Kidney epithelial cell (primary cell): ENCODE measurements around the gene HSCB. TPM values are rescaled to one million over a fixed set of nuclear protein-coding genes. Genes with fewer than 3 reads are reported as not detected.
A peak's percentile ranks its signal among the peaks of the same experiment; 100 is the strongest.
"Not testable (repeated sequence)": the region's sequence is repeated elsewhere in the genome, so short reads cannot be mapped to it uniquely, and the experiment has no call there.

Experiments
- DNase-seq: peaks from one replicate; pipeline ENCODE4 v3.0.0-alpha.2; 2010; ENCODE audit warnings: low read depth
- H3K27me3 ChIP-seq: 2 replicates; pipeline ENCODE4 v1.6.0; 2011; ENCODE audit warnings: low read length; ENCODE audit not compliant: control insufficient read depth, insufficient read depth
- H3K36me3 ChIP-seq: 2 replicates; pipeline ENCODE4 v1.5.1; 2011; ENCODE audit warnings: low read length; ENCODE audit not compliant: control insufficient read depth, insufficient read depth
- H3K4me3 ChIP-seq: 2 replicates; pipeline ENCODE4 v1.5.1; 2011; ENCODE audit warnings: low read depth, mild to moderate bottlenecking, control low read depth, low read length
- total RNA-seq: library from RNA; depleted of rRNA; stranded (reverse); fragments of >200 nt; gene quantifications from 2 replicates; pipeline ENCODE4 v1.2.3, GENCODE V29; 2015
- TF ChIP-seq, protein P1 (sequence below): IDR thresholded peaks from 2 replicates; pipeline ENCODE4 v1.5.1; 2011; ENCODE audit warnings: mild to moderate bottlenecking, moderate library complexity, low read length, control low read depth, inconsistent platforms; ENCODE audit not compliant: insufficient read depth, poor library complexity, severe bottlenecking

The HSCB gene
- total RNA-seq, 1 donor from 2014 or later, result 34.2 TPM

DNA sequence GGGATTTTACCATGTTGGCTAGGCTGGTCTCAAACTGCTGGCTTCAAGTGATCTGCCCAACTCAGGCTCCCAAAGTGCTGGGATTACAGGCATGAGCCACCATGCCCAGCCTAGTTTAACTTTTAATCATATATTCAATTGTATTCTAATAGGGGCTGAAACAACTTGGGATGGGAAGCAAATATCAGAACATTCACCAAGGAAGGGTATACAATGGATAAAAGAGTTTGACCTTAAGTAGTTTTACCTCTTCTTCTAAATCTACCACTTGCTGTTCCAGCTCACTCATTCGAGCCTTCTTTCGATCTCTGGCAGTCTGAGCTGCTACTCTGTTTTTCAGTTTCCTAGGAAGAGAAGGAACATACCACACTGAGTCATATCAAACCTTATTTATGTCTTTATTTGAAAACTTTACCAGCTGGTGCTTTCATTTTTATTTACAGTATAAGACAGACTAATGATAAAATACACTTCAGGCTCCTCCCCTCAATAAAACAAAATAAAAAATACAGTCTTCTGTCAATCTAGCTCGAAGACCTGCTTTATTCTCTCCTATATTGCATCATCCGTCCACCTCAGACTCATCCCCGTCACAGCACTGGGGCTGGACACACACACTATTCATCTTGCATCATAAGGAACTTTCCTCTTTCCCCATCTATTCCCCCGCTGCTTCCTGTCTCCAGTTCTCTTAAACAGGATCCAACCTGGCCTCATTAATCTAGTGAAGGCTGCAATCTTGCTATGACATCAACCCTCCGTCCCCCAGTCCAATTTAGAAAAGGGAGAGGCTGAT lies 57.2 kb downstream of the HSCB start:
- Histone ChIP-seq H3K27me3 (no peaks in the 10 kb centered on the region), H3K4me3 (peak overlapping the region; percentile 93), H3K36me3 (peaks cover 4% of the 10 kb centered on the region)
- TF ChIP-seq, protein P1, sequence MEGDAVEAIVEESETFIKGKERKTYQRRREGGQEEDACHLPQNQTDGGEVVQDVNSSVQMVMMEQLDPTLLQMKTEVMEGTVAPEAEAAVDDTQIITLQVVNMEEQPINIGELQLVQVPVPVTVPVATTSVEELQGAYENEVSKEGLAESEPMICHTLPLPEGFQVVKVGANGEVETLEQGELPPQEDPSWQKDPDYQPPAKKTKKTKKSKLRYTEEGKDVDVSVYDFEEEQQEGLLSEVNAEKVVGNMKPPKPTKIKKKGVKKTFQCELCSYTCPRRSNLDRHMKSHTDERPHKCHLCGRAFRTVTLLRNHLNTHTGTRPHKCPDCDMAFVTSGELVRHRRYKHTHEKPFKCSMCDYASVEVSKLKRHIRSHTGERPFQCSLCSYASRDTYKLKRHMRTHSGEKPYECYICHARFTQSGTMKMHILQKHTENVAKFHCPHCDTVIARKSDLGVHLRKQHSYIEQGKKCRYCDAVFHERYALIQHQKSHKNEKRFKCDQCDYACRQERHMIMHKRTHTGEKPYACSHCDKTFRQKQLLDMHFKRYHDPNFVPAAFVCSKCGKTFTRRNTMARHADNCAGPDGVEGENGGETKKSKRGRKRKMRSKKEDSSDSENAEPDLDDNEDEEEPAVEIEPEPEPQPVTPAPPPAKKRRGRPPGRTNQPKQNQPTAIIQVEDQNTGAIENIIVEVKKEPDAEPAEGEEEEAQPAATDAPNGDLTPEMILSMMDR, result no peak
- DNase-seq, result peak; percentile 64

DNA sequence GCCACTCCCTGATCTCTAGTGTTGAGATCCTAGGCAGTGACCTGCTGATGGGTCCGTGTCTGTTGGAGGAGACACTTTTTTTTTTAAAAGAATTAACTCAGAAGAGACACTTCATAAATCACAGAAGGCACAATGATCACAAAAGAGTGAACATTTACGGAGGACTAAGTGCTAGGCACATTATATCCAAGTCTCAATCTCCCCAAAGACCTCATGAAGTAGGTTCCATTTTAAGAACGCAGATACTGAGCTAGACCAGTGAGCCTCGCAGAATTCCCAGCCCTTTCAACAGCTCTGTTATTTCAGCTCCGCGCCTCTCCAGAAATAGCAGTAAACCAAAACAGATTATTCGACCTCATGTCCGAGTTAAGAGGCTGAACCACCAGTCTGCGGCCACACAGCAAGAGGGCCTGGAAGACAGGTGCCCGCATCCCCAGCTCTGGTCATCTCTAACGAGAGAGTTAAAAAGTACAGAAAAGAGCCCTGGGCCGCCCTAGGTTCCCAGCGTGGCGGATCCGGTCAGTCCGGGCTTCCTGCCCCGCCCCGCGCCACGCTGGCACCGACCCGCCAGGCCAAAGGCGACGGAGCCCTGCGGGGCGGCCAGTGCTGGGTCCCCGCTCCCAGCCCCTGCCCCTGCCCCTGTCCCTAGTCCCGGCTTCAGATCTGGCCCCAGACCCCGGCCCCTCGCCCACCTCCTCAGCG lies 57.9 kb downstream of the HSCB start:
- DNase-seq, result no peak
- TF ChIP-seq, protein P1, result no peak
- H3K27me3 ChIP-seq, result no peaks in the 10 kb centered on the region
- H3K36me3 ChIP-seq, result peaks cover 4% of the 10 kb centered on the region
- peak overlapping the region; percentile 93 for H3K4me3 ChIP-seq

DNA sequence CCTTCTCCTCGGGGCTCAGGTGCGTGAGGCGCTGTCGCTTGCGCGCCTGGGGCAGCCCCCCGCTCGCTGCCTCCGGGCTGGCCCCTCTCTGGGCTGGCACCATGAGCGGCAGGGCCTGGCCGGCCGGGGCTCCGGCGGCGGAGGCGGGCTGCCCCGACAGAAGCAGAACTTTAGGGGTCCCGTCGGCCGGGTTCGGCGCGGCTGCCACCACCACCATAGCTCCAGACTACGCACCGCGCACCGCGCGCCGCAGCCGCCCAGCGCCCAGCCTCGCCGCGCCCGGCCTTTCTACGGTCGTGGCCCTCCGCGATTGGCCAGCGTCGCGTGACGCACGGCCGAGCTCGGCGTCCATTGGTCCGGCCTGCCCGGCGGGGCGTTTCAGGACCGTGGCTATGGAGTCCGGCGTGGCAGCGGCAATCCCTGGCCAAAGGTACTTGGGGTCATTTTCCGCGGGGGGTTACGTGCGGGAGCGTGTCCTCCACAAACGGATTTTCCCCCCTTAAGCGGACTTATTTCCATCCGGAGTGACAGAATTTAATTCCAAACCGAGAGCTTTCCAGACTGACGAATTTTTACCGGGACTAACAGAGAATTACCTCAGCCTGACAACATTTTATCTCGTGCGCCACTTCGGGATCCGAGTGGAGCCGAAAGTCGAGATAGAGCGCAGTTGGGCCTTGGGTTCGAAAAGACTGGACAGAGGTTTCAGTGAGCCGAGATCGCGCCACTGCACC lies 58.6 kb downstream of the HSCB start, which contains the start of gene XBP1:
TSS of gene XBP1 (minus strand) at position 262 of the 734 bp plus-strand sequence.
- peak within 1 kb of the TSS; percentile 93 for H3K4me3 ChIP-seq
- TF ChIP-seq, protein P1, result no peak
- DNase-seq, result peak; percentile 56
- peaks cover 4% of the 10 kb centered on the region for H3K36me3 ChIP-seq
- no peaks in the 10 kb centered on the region for H3K27me3 ChIP-seq

DNA sequence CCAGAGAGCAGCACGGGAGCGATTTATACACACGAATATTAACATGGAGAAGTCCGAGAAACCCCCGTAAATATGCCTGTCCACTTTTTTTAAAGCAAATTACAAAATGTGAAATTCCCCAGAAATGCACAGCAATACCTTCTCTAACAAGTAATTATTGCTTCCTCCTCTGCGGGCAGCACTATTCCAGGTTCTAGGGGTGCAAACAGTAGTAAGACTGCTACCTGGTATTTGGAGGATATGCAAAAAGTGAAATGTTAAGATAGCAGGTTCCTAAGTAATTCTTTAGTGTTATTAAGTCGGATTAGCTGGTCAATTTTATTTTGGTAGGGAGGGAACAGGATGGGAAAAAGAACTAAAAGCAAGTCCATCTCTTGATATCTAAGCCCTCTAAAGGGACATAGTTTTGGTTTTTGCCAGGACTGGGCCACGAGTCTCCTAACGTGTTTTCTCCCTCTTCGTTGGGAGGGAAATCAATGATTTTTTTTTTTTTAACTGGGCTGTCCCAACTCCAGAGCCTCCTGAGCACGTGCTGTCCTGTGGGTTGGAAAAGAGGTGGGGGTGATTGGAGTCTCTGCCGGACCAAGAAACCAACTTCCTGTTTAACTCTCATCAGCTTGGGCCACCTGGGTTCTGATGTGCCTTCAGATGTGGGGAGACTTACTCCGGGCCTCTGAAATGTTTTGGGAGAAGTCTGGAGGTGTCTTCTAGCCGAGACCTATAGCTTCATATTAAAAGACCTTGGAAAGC lies 60.2 kb downstream of the HSCB start:
- Histone ChIP-seq H3K4me3 (no peak overlapping the region), H3K27me3 (no peaks in the 10 kb centered on the region), H3K36me3 (no peaks in the 10 kb centered on the region)
- no peak for DNase-seq
- TF ChIP-seq, protein P1, result no peak

DNA sequence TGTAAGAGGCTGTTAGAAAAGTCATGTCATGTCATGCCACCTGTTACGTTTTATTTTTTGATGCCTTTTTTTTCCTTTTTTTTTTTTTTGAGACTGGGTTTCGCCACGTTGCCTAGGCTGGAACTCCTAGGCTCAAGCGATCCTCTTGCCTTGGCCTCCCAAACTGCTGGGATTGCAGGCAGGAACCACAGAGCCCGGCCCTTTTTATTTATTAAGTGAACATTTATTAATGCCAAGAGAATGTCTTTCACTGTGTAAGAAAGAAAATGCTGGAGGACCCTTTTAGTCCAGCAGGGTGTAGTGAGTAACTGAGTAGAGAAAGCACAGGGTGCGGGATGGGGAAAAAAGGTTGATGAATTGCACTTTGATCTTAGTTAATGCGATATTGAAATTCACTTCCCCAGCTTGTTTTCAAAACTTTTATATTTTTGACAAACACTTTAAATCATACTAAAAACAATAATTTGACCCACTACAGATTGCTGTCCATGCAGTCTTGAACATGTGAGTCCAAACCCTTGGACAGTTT lies 60.8 kb downstream of the HSCB start:
- no peak for DNase-seq
- Histone ChIP-seq H3K4me3 (no peak overlapping the region), H3K27me3 (no peaks in the 10 kb centered on the region), H3K36me3 (no peaks in the 10 kb centered on the region)
- TF ChIP-seq, protein P1, result no peak

DNA sequence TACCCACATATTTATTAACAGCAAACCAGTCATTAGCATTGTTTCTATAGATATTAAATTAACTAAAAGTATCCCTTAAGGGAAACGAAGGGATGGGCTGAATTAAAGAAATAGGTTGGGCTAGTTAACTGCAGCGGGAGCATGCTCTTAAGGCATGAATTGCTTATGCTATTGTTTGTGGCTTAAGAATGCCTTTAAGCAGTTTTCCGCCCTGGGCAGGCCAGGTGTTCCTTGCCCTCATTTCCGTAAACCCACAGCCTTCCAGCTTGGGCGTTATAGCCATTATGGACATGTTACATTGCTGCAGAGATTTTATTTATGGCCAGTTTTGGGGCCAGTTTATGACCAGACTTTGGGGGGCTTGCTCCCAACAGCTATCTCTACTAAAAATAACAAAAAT lies 63.6 kb downstream of the HSCB start:
- not testable (repeated sequence) for DNase-seq, H3K4me3 ChIP-seq, H3K36me3 ChIP-seq, H3K27me3 ChIP-seq
